Sigmoid colon (tissue), 3 donors: ENCODE data around the gene GABBR2.

Experiments used
- CTCF ChIP-seq, 4 experiments: fragments of 450-650 bp in 3 of 4; fragments of 200-600 bp in 1 of 4; IDR thresholded peaks; one replicate each; pipeline ENCODE4 v1.5.1; 2016 to 2019; ENCODE audit warnings: antibody characterized with exemption in 4 of 4, mild to moderate bottlenecking in 3 of 4, moderate library complexity in 2 of 4
- POLR2A ChIP-seq, 2 donors: fragments of 450-650 bp; IDR thresholded peaks; one replicate each; pipeline ENCODE4 v1.6.1; 2016; ENCODE audit warnings: antibody characterized with exemption in 2 of 2, mild to moderate bottlenecking in 2 of 2, moderate library complexity in 2 of 2

GRCh38 chr9:98657897-98658296 lies 50.8 kb downstream of the GABBR2 start:
- no peak for TF ChIP-seq POLR2A (IDR thresholded peaks at IDR 0.05)
- no peak for TF ChIP-seq CTCF (IDR thresholded peaks at IDR 0.05)
